Endothelial cell of umbilical vein (primary cell): ENCODE results near the gene SHROOM4. TPM values are rescaled to one million over a fixed set of nuclear protein-coding genes. Genes with fewer than 3 reads are reported as not detected.

Experiments used
- BruUV-seq: library from RNA; stranded (reverse); fragments of 400-500 nt; replicated peaks from 2 replicates; lab custom pipeline; 2021; lab: Mats Ljungman, UMichigan
- CTCF ChIA-PET: fragments of 300-600, 350-600 bp; sonication (Branson Sonifier 250); formaldehyde crosslinking; loops from one replicate; lab custom pipeline; 2021; ENCODE audit warnings: antibody characterized with exemption, inconsistent platforms; lab: Charles Lee
- POLR2A ChIA-PET: fragments of 300-600, 350-600 bp; sonication (Branson Sonifier 250); formaldehyde crosslinking; loops from one replicate; lab custom pipeline; 2021; ENCODE audit warnings: antibody characterized with exemption, inconsistent platforms; lab: Charles Lee
- DNase-seq: peaks from one replicate; pipeline ENCODE4 v3.0.0-alpha.2; 2011; ENCODE audit warnings: low read depth, low spot score
- FAIRE-seq: peaks from 2 replicates; lab custom pipeline; 2011; peaks lifted over from hg19 to GRCh38; lab: Jason Lieb, UNC
- H2AFZ ChIP-seq: 2 replicates; pipeline ENCODE4 v1.6.0; 2012; ENCODE audit warnings: low read depth, low read length, control low read depth, inconsistent platforms
- H3K27ac ChIP-seq: 2 replicates; pipeline ENCODE4 v1.5.1; 2011; ENCODE audit warnings: low read depth, mild to moderate bottlenecking, control low read depth, low read length, moderate library complexity; ENCODE audit not compliant: insufficient read depth
- H3K27me3 ChIP-seq, 2 experiments: 2 replicates each; pipeline versions ENCODE4 v1.6.0 to v1.6.1; 2011; ENCODE audit warnings: low read length in 2 of 2, mixed read lengths in 1 of 2; ENCODE audit not compliant: control insufficient read depth in 2 of 2, insufficient read depth in 2 of 2
- H3K36me3 ChIP-seq, 2 experiments: 2 replicates in 1 of 2; 3 replicates in 1 of 2; pipeline ENCODE4 v1.5.1; 2011; ENCODE audit warnings: low read length in 2 of 2, mild to moderate bottlenecking in 1 of 2, moderate library complexity in 1 of 2; ENCODE audit not compliant: control insufficient read depth in 2 of 2, insufficient read depth in 2 of 2; ENCODE audit errors: extremely low read depth in 1 of 2
- H3K4me1 ChIP-seq: 3 replicates; pipeline ENCODE4 v1.5.1; 2011; ENCODE audit warnings: mild to moderate bottlenecking, low read length; ENCODE audit not compliant: control insufficient read depth, insufficient read depth; ENCODE audit errors: extremely low read depth
- H3K4me2 ChIP-seq: 2 replicates; pipeline ENCODE4 v1.6.1; 2011; ENCODE audit warnings: low read length, control low read depth, mixed read lengths; ENCODE audit not compliant: insufficient read depth
- H3K4me3 ChIP-seq, 3 experiments: fragments of 200-600 bp in 1 of 3; sonication (generic), shearing (Covaris generic) in 1 of 3; replicated peaks in 1 of 3; 2 replicates each; pipeline ENCODE4 v1.5.1; 2011 to 2016; ENCODE audit warnings: control low read depth in 3 of 3, low read length in 3 of 3, mild to moderate bottlenecking in 2 of 3, inconsistent platforms in 1 of 3, low read depth in 1 of 3, moderate library complexity in 1 of 3; ENCODE audit not compliant: insufficient read depth in 1 of 3
- H3K79me2 ChIP-seq: 2 replicates; pipeline ENCODE4 v1.6.0; 2012; ENCODE audit warnings: low read length, inconsistent platforms; ENCODE audit not compliant: control insufficient read depth, insufficient read depth
- H3K9ac ChIP-seq: replicated peaks from 2 replicates; pipeline ENCODE3; 2011; ENCODE audit warnings: low read length, control low read depth; ENCODE audit not compliant: insufficient read depth; ENCODE audit errors: extremely low read depth
- H3K9me1 ChIP-seq: replicated peaks from 3 replicates; pipeline ENCODE4 v1.6.0; 2011; ENCODE audit warnings: mild to moderate bottlenecking, low read length; ENCODE audit not compliant: control insufficient read depth, insufficient read depth; ENCODE audit errors: extremely low read depth
- H3K9me3 ChIP-seq: replicated peaks from 2 replicates; pipeline ENCODE4 v1.5.1; 2012; ENCODE audit warnings: low read length, inconsistent platforms; ENCODE audit not compliant: control insufficient read depth, insufficient read depth
- H4K20me1 ChIP-seq: replicated peaks from 2 replicates; pipeline ENCODE3; 2011; ENCODE audit warnings: mild to moderate bottlenecking, low read length; ENCODE audit not compliant: control insufficient read depth, insufficient read depth; ENCODE audit errors: extremely low read depth
- EZH2 ChIP-seq: IDR thresholded peaks from 2 replicates; pipeline ENCODE4 v1.6.1; 2012; ENCODE audit warnings: borderline replicate concordance, low read depth, mild to moderate bottlenecking, moderate library complexity, low read length, inconsistent platforms; ENCODE audit not compliant: severe bottlenecking
- FOS ChIP-seq: IDR thresholded peaks from 2 replicates; pipeline ENCODE4 v1.6.1; 2011; ENCODE audit warnings: mild to moderate bottlenecking, low read length, moderate library complexity, borderline replicate concordance; ENCODE audit not compliant: insufficient read depth
- JUN ChIP-seq: IDR thresholded peaks from 2 replicates; pipeline ENCODE4 v1.6.1; 2011; ENCODE audit warnings: borderline replicate concordance, low read depth; ENCODE audit not compliant: insufficient read length, insufficient read depth
- MAX ChIP-seq: IDR thresholded peaks from 2 replicates; pipeline ENCODE4 v1.6.1; 2011; ENCODE audit not compliant: insufficient read depth, insufficient read length
- MYC ChIP-seq: IDR thresholded peaks from one replicate; pipeline ENCODE4 v1.6.1; 2011; ENCODE audit warnings: mild to moderate bottlenecking, low read depth, low read length
- POLR2A ChIP-seq: IDR thresholded peaks from 2 replicates; pipeline ENCODE4 v1.6.1; 2012; ENCODE audit warnings: low read depth, mild to moderate bottlenecking, control low read depth, low read length
- POLR2AphosphoS5 ChIP-seq: IDR thresholded peaks from 2 replicates; pipeline ENCODE4 v1.6.1; 2012; ENCODE audit warnings: low read depth, mild to moderate bottlenecking, control low read depth, low read length, moderate library complexity; ENCODE audit not compliant: insufficient read depth
- dilution Hi-C: fragments of 300-500 bp; cut with MboI; formaldehyde crosslinking; loops from one replicate; pipeline ENCODE4 v1.15.0; 2019; ENCODE audit warnings: low sequenced_read_pairs; ENCODE audit not compliant: extremely low pct_ligation_motif_present
- intact Hi-C: fragments of 100-400 bp; cut with micrococcal nuclease; formaldehyde crosslinking; loops from one replicate; pipeline ENCODE4 v1.10.0; 2022
- polyA plus RNA-seq, 4 experiments: library from polyadenylated mRNA; depleted of rRNA in 3 of 4; stranded (reverse) in 3 of 4; unstranded in 1 of 4; fragments of >200 nt; gene quantifications; 2 replicates each; pipeline versions ENCODE4 v1.2.1 to v1.2.3, GENCODE V29; 2011 to 2012; ENCODE audit warnings: missing spikeins in 1 of 4
- total RNA-seq: library from RNA; stranded (reverse); gene quantifications from 2 replicates; pipeline ENCODE4 v1.2.3, GENCODE V29; 2021
- TF ChIP-seq, protein P1 (sequence below), 2 donors: IDR thresholded peaks; 1 replicate in 1 of 2; 2 replicates in 1 of 2; pipeline ENCODE4 v1.5.1; 2011; ENCODE audit warnings: low read length in 2 of 2, mild to moderate bottlenecking in 2 of 2, moderate library complexity in 2 of 2, control low read depth in 1 of 2, inconsistent platforms in 1 of 2, low read depth in 1 of 2; ENCODE audit not compliant: insufficient read depth in 1 of 2; ENCODE audit errors: extremely low read depth in 1 of 2

Gene SHROOM4
- total and polyA plus RNA-seq, 2 donors (not counting 3 experiments of a cell fraction or from before 2014, with no cell fraction given): 29.7 to 57.5 TPM

DNA sequence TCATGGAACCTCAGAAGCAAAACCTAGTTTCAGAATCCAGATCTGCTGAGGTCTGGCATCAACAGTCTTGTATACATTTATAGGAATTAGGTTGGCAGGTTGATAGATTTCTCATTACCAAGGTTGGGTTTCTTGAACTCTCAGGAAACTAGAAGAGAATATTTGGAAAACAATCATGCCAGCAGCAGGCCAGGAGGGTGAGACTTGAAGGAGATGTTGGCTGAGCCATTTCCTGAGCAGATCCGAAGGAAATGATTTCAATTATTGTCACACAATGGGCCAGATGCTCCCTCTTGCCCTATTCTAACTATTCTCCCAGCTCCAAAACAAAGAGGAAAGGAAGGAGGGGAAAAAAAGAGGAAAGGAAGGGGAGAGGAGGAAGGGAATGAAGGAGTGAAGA, 45.2 kb downstream of the SHROOM4 start:
- FAIRE-seq: peak; percentile 87
- no peak overlapping the region for H2AFZ ChIP-seq
- H3K4me3 ChIP-seq: no peak overlapping the region
- ChIA-PET CTCF (interaction anchor here (0.7 to 1.6 kb wide), 4 partner anchors 8 to 134 kb away, joined by 3 to 7 read pairs (median 3); no protein-coding TSS in a partner anchor), POLR2A (no interaction called here)
- dilution Hi-C loops: no loop called here
- H3K27me3 ChIP-seq: no peaks in the 10 kb centered on the region
- H3K27ac ChIP-seq: peak overlapping the region; percentile 84
- H3K79me2 ChIP-seq: peaks cover 6% of the 10 kb centered on the region
- peak overlapping the region; percentile 52 for H3K4me2 ChIP-seq
- no peak overlapping the region for H3K9ac ChIP-seq
- DNase-seq: peak; percentile 79
- intact Hi-C loops: loop anchor here (2.0 kb wide), 3 partner anchors 30 to 70 kb away; partner anchors contain the start of gene SHROOM4
- H3K36me3 ChIP-seq: no peaks in the 10 kb centered on the region
- peaks cover 38% of the 10 kb centered on the region for H3K4me1 ChIP-seq
- H3K9me1 ChIP-seq: no peaks in the 10 kb centered on the region
- TF ChIP-seq MAX (no peak), FOS (peak; percentile 40), JUN (no peak), MYC (no peak), EZH2 (no peak), POLR2A (no peak), POLR2AphosphoS5 (peak; percentile 29)
- TF ChIP-seq, protein P1, sequence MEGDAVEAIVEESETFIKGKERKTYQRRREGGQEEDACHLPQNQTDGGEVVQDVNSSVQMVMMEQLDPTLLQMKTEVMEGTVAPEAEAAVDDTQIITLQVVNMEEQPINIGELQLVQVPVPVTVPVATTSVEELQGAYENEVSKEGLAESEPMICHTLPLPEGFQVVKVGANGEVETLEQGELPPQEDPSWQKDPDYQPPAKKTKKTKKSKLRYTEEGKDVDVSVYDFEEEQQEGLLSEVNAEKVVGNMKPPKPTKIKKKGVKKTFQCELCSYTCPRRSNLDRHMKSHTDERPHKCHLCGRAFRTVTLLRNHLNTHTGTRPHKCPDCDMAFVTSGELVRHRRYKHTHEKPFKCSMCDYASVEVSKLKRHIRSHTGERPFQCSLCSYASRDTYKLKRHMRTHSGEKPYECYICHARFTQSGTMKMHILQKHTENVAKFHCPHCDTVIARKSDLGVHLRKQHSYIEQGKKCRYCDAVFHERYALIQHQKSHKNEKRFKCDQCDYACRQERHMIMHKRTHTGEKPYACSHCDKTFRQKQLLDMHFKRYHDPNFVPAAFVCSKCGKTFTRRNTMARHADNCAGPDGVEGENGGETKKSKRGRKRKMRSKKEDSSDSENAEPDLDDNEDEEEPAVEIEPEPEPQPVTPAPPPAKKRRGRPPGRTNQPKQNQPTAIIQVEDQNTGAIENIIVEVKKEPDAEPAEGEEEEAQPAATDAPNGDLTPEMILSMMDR (IDR thresholded peaks at IDR 0.05; ENCODE audit: extremely low read depth in 1 of 2, insufficient read depth in 1 of 2, low read depth in 1 of 2, low read length in 2 of 2): no peak
- no peaks in the 10 kb centered on the region for H4K20me1 ChIP-seq
- BruUV-seq: no TSS peak
- H3K9me3 ChIP-seq: no peaks in the 10 kb centered on the region
